ENCODE results near the gene RNF43. TPM values are rescaled to one million over a fixed set of nuclear protein-coding genes. Genes with fewer than 3 reads are reported as not detected.

RNF43 gene
- total RNA-seq, 2 donors from 2014 or later: 8.3 to 10.5 TPM

DNA sequence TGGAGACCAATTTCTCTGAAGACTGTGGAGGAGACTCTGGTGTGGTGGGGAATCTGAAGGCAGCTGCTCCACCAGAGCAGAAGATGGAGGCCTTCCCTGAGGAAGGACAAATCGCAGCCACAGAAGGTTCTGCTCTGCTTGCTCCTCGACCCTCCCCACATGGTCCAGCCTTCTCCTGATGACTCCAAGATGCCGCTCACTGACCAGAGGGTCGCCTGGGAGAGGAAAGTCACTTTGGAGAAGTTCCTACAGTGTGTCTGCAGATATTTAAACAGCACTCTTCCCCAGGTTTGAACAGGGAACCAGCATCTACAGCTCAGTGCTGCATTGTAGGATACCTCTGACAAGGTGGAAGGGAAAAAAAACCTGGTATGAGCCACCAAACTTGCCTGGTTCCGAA lies 44.3 kb downstream of the RNF43 start:
- intact Hi-C loops (cut with DNase I): no loop called here
- Histone ChIP-seq H3K27me3 (no peaks in the 10 kb centered on the region), H3K4me1 (peaks cover 15% of the 10 kb centered on the region), H3K9me3 (no peaks in the 10 kb centered on the region), H3K27ac (no peak overlapping the region), H3K36me3 (replicated peaks in 1 of 2; ENCODE audit: insufficient read depth in 1 of 2, low read depth in 2 of 2) (no peaks in the 10 kb centered on the region), H3K4me3 (no peak overlapping the region)
- ATAC-seq (no peak), DNase-seq (no peak)
- WGBS, 2 donors: 94 to 95% methylated on average over 2 to 5 of the region's 5 CpGs
- TF ChIP-seq POLR2A (IDR thresholded peaks at IDR 0.05): no peak
- TF ChIP-seq, protein P1, sequence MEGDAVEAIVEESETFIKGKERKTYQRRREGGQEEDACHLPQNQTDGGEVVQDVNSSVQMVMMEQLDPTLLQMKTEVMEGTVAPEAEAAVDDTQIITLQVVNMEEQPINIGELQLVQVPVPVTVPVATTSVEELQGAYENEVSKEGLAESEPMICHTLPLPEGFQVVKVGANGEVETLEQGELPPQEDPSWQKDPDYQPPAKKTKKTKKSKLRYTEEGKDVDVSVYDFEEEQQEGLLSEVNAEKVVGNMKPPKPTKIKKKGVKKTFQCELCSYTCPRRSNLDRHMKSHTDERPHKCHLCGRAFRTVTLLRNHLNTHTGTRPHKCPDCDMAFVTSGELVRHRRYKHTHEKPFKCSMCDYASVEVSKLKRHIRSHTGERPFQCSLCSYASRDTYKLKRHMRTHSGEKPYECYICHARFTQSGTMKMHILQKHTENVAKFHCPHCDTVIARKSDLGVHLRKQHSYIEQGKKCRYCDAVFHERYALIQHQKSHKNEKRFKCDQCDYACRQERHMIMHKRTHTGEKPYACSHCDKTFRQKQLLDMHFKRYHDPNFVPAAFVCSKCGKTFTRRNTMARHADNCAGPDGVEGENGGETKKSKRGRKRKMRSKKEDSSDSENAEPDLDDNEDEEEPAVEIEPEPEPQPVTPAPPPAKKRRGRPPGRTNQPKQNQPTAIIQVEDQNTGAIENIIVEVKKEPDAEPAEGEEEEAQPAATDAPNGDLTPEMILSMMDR (IDR thresholded peaks at IDR 0.05): no peak

DNA sequence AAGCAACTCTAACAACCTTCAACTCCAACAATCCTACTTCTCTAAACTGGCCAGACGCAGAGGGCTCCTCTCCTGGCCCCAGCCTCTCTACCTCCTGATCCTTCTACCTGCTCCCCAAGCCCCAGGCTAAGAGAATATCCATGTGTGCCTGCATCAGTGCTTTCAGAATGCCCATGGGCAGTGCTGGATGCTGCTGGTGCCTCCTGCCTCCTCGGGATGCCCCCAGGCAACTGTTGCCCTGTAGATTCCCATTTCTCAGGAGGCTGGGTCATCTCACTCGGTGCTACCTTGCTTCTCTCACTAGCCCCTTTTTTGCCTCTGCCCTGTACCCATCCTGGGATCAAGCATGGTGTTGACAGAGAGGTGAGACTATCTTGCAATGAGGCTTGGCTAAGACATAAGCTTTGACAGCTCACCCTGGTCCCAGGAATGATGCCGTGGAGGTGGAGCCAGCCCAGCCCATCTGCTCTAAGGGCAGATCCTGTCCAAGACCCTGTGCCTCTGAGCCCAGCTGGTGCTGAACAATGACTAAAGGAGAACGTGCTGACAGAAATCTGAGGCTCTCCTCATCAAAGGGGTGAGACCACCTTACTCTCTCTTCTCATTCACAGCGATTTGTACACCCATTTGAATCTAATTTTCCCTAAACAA lies 45.9 kb downstream of the RNF43 start:
- DNase-seq (no peak), ATAC-seq (no peak)
- Histone ChIP-seq H3K27me3 (no peaks in the 10 kb centered on the region), H3K4me3 (no peak overlapping the region), H3K9me3 (no peaks in the 10 kb centered on the region), H3K27ac (no peak overlapping the region), H3K4me1 (peaks cover 2% of the 10 kb centered on the region), H3K36me3 (replicated peaks in 1 of 2; ENCODE audit: insufficient read depth in 1 of 2, low read depth in 2 of 2) (no peaks in the 10 kb centered on the region)
- 82 to 91% methylated on average over 6 of the region's 6 CpGs for WGBS, 2 donors
- no peak for TF ChIP-seq POLR2A (IDR thresholded peaks at IDR 0.05)
- TF ChIP-seq, protein P1 (IDR thresholded peaks at IDR 0.05): no peak
- intact Hi-C loops (cut with DNase I): no loop called here

DNA sequence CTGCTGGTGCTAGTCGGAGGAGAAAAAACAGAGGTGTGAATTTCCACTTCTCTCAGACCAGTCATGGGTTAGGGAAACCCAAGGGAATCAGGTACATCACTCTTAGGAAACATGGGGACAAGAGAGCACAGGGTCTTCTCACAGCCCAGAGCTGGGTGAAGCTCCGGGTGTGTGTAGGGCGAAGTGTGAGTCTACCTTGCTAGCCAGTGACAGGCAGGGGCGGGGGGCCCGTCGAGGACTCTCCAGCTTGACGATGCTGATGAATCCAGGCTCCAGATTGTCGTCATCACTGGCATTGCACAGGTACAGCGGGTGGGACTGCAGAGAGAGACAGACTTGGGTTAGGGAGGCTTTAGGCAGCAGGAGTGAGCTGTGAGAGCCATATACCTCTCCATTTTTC lies 46.6 kb downstream of the RNF43 start:
- Histone ChIP-seq H3K4me3 (no peak overlapping the region), H3K9me3 (no peaks in the 10 kb centered on the region), H3K27ac (no peak overlapping the region), H3K27me3 (no peaks in the 10 kb centered on the region), H3K4me1 (no peaks in the 10 kb centered on the region), H3K36me3 (replicated peaks in 1 of 2; ENCODE audit: insufficient read depth in 1 of 2, low read depth in 2 of 2) (no peaks in the 10 kb centered on the region)
- TF ChIP-seq, protein P1 (IDR thresholded peaks at IDR 0.05): no peak
- TF ChIP-seq POLR2A (IDR thresholded peaks at IDR 0.05): no peak
- intact Hi-C loops (cut with DNase I): no loop called here
- DNase-seq (no peak), ATAC-seq (no peak)
- WGBS, 2 donors: 77 to 86% methylated on average over 9 of the region's 9 CpGs

DNA sequence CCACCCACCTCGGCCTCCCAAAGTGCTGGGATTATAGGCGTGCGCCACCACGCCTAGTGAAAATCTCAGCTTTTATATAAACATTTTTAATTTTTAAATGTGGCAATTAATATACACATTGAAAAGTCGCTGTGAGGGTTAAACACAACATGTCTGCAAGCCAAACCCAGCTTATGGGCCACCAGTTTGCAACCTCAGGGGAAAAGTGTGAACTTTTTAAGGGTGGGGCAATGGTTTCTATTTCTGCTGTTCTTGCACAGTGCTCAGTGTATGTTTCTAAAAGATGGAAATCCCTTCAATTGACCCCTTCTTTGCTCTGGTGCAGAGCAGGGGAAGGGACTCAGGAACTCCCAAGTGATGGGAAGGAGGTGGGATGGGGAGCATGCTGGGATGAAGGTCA lies 47.0 kb downstream of the RNF43 start:
- no peak for DNase-seq
- Histone ChIP-seq H3K27ac (no peak overlapping the region), H3K9me3 (no peaks in the 10 kb centered on the region), H3K4me3 (no peak overlapping the region), H3K27me3 (no peaks in the 10 kb centered on the region), H3K36me3 (replicated peaks in 1 of 2; ENCODE audit: insufficient read depth in 1 of 2, low read depth in 2 of 2) (no peaks in the 10 kb centered on the region), H3K4me1 (no peaks in the 10 kb centered on the region)
- ATAC-seq: no peak
- intact Hi-C loops (cut with DNase I): no loop called here
- 86 to 99% methylated on average over 5 of the region's 5 CpGs for WGBS, 2 donors
- TF ChIP-seq POLR2A (IDR thresholded peaks at IDR 0.05): no peak
- TF ChIP-seq, protein P1 (IDR thresholded peaks at IDR 0.05): no peak

Data from body of pancreas (tissue), 4 donors.